OCI-LY3 (cell line): ENCODE data around the gene ITPKC.
"Not testable (repeated sequence)": the region's sequence is repeated elsewhere in the genome, so short reads cannot be mapped to it uniquely, and the experiment has no call there.

Source experiments
- H2AFZ ChIP-seq: fragments of 200-600, 300-600 bp; shearing (Covaris generic); 2 replicates; pipeline ENCODE4 v1.6.0; 2014; ENCODE audit warnings: antibody characterized with exemption, low read depth, low read length
- H3K27ac ChIP-seq: fragments of 200-600, 300-600 bp; sonication (generic); 2 replicates; pipeline ENCODE4 v1.5.1; 2014; ENCODE audit warnings: mild to moderate bottlenecking, low read length, moderate library complexity, mixed read lengths
- H3K27me3 ChIP-seq: fragments of 200-600, 300-600 bp; sonication (generic); 2 replicates; pipeline ENCODE4 v1.6.1; 2014; ENCODE audit warnings: low read depth, low read length, mixed read lengths
- H3K36me3 ChIP-seq: fragments of 200-600, 300-600 bp; sonication (generic); replicated peaks from 2 replicates; pipeline ENCODE3; 2014; ENCODE audit warnings: low read depth, low read length, mixed read lengths
- H3K4me1 ChIP-seq: fragments of 300-600, 200-600 bp; sonication (generic); 2 replicates; pipeline ENCODE4 v1.6.1; 2014; ENCODE audit warnings: low read length, mixed read lengths
- H3K4me2 ChIP-seq: fragments of 200-600, 300-600 bp; sonication (generic); 2 replicates; pipeline ENCODE4 v1.6.1; 2014; ENCODE audit warnings: low read length, mixed read lengths
- H3K4me3 ChIP-seq: fragments of 300-600, 200-600 bp; sonication (generic); 2 replicates; pipeline ENCODE4 v1.5.1; 2014; ENCODE audit warnings: antibody characterized with exemption, mild to moderate bottlenecking, low read length, moderate library complexity
- H3K79me2 ChIP-seq: fragments of 300-600, 200-600 bp; shearing (Covaris generic); 2 replicates; pipeline ENCODE4 v1.6.1; 2014; ENCODE audit warnings: mild to moderate bottlenecking, low read length, mixed read lengths
- H3K9ac ChIP-seq: fragments of 300-600, 200-600 bp; shearing (Covaris generic); 2 replicates; pipeline ENCODE4 v1.6.0; 2014; ENCODE audit warnings: mild to moderate bottlenecking, low read length, moderate library complexity
- H3K9me3 ChIP-seq: fragments of 200-600, 300-600 bp; shearing (Covaris generic); 2 replicates; pipeline ENCODE4 v1.6.1; 2014; ENCODE audit warnings: low read length, mixed read lengths; ENCODE audit not compliant: insufficient read depth
- H4K20me1 ChIP-seq: fragments of 200-600, 300-600 bp; sonication (generic); 2 replicates; pipeline ENCODE4 v1.6.1; 2016; ENCODE audit warnings: low read length, mixed read lengths; ENCODE audit not compliant: insufficient read depth
- EZH2phosphoT487 ChIP-seq: fragments of 200-600 bp; shearing (Covaris generic); IDR thresholded peaks from 2 replicates; pipeline ENCODE4 v1.6.1; 2018; ENCODE audit warnings: antibody characterized with exemption, mixed run types, low read depth
- TF ChIP-seq, protein P1 (sequence below): fragments of 200-600, 300-600 bp; sonication (generic); IDR thresholded peaks from 2 replicates; pipeline ENCODE4 v1.5.1; 2014; ENCODE audit warnings: antibody characterized with exemption, low read length, low read depth

Gene ITPKC

DNA sequence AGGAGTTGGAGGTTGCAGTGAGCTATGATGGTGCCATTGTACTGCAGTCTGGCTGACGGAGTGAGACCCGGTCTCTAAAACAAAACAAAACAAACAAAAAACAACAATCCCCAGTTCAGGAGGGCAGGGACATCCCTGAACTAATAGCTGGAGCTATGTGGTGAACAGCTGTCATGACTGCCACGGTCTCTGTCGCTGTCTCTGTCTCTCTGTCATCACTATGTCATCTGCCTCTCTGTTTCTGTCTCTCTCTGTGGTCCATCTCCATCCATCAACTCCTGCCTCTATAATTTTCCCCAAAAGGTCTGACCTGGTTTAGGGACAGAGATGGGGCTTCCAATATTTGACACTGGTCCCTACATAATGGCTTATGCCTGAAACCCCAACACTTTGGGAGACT lies 7.4 kb downstream of the ITPKC start:
- Histone ChIP-seq H3K27ac (no peak overlapping the region), H4K20me1 (no peaks in the 10 kb centered on the region), H3K4me3 (no peak overlapping the region), H3K27me3 (no peaks in the 10 kb centered on the region), H3K9ac (no peak overlapping the region), H3K4me1 (peaks cover 5% of the 10 kb centered on the region), H3K9me3 (no peaks in the 10 kb centered on the region), H3K79me2 (peaks cover 25% of the 10 kb centered on the region), H3K36me3 (peaks cover 37% of the 10 kb centered on the region), H3K4me2 (no peak overlapping the region), H2AFZ (no peak overlapping the region)
- no peak for TF ChIP-seq EZH2phosphoT487
- TF ChIP-seq, protein P1, sequence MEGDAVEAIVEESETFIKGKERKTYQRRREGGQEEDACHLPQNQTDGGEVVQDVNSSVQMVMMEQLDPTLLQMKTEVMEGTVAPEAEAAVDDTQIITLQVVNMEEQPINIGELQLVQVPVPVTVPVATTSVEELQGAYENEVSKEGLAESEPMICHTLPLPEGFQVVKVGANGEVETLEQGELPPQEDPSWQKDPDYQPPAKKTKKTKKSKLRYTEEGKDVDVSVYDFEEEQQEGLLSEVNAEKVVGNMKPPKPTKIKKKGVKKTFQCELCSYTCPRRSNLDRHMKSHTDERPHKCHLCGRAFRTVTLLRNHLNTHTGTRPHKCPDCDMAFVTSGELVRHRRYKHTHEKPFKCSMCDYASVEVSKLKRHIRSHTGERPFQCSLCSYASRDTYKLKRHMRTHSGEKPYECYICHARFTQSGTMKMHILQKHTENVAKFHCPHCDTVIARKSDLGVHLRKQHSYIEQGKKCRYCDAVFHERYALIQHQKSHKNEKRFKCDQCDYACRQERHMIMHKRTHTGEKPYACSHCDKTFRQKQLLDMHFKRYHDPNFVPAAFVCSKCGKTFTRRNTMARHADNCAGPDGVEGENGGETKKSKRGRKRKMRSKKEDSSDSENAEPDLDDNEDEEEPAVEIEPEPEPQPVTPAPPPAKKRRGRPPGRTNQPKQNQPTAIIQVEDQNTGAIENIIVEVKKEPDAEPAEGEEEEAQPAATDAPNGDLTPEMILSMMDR = no peak

DNA sequence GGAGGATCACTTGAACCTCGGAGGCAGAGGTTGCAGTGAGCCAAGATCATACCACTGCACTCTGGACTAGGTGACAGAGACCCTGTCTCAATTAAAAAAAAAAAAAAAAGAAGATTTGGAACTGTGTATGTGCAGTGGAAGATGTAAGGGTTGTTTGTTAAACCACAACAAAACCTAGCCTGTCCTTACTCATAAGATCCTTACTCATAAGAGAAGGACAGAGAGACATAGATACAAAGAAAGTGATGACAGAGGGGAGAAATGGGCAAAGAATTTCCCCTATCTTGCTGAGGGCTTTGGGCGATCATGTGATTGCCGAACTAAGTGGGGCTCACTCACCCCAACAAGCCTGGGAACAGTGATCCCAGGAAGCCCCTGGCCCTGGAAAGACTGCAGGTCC lies 7.9 kb downstream of the ITPKC start:
- no peak overlapping the region for H3K4me3 ChIP-seq
- no peaks in the 10 kb centered on the region for H3K9me3 ChIP-seq
- TF ChIP-seq, protein P1 = no peak
- TF ChIP-seq EZH2phosphoT487 = no peak
- no peaks in the 10 kb centered on the region for H3K27me3 ChIP-seq
- no peak overlapping the region for H3K9ac ChIP-seq
- peaks cover 19% of the 10 kb centered on the region for H3K79me2 ChIP-seq
- H3K4me2 ChIP-seq = no peak overlapping the region
- H2AFZ ChIP-seq = no peak overlapping the region
- H4K20me1 ChIP-seq = no peaks in the 10 kb centered on the region
- H3K27ac ChIP-seq = no peak overlapping the region
- no peaks in the 10 kb centered on the region for H3K4me1 ChIP-seq
- H3K36me3 ChIP-seq = peaks cover 35% of the 10 kb centered on the region

DNA sequence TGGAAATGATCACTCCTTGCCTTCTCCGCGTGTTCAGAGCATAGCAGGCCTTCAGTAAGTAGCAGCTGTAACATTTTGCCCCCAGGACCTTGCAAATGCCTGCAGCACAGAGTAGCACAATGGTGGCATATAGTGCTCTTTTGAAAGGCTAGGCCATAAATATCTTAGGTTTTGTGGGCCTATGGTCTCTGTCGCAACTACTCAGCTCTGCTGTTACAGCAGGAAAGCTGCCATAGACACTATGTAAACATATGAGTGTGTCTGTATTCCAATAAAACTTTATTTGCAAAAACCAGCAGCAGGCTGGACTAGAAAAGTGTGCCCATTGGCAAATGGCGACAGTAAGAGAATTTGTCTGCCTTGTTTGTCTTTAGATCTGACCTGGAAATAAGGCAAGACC lies 9.4 kb downstream of the ITPKC start:
- peaks cover 34% of the 10 kb centered on the region for H3K36me3 ChIP-seq
- no peaks in the 10 kb centered on the region for H3K9me3 ChIP-seq
- no peak overlapping the region for H3K9ac ChIP-seq
- no peak overlapping the region for H2AFZ ChIP-seq
- no peaks in the 10 kb centered on the region for H4K20me1 ChIP-seq
- H3K4me2 ChIP-seq = no peak overlapping the region
- no peak overlapping the region for H3K27ac ChIP-seq
- peaks cover 8% of the 10 kb centered on the region; the same call in 1 of the 2 replicates for H3K79me2 ChIP-seq
- no peak overlapping the region for H3K4me3 ChIP-seq
- H3K4me1 ChIP-seq = no peaks in the 10 kb centered on the region
- TF ChIP-seq, protein P1 = no peak
- no peak for TF ChIP-seq EZH2phosphoT487
- H3K27me3 ChIP-seq = no peaks in the 10 kb centered on the region

DNA sequence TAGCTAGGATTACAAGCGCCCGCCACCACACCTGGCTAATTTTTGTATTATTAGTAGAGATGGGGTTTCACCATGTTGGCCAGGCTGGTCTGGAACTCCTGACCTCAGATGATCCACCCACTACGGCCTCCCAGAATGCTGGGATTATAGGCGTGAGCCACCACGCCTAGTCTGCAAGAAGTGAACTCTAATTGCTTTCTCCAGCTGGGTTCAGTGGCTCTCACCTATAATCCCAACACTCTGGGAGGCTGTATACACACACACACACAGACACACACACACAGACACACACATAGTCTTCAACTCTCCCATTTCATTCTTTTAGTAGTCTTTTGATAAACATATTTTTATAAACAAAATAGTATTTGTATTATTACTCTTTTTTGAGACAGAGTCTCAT lies 13.2 kb downstream of the ITPKC start:
- not testable (repeated sequence) for H3K4me3 ChIP-seq, H3K27me3 ChIP-seq, H3K79me2 ChIP-seq, H3K9me3 ChIP-seq, H3K9ac ChIP-seq, H2AFZ ChIP-seq, H4K20me1 ChIP-seq, H3K27ac ChIP-seq, H3K4me1 ChIP-seq, H3K4me2 ChIP-seq
- peaks cover 37% of the 10 kb centered on the region for H3K36me3 ChIP-seq

DNA sequence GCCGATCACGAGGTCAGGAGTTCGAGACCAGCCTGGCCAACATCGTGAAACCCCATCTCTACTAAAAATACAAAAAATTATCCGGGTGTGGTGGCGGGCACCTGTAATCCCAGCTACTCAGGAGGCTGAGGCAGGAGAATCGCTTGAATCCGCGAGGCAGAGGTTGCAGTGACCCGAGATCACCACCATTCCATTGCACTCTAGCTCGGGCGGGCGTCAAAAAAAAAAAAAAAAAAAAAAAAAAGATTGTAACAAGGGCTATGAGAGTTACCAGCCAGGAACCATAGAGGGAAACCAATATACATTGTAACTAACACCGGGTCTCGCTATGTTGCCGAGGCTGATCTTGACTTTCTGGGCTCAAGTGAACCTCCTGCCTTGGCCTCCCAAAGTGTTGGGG lies 15.4 kb downstream of the ITPKC start:
- H3K36me3 ChIP-seq = peaks cover 43% of the 10 kb centered on the region
- not testable (repeated sequence) for H3K4me3 ChIP-seq, H4K20me1 ChIP-seq, H3K27me3 ChIP-seq, H3K4me2 ChIP-seq, H3K27ac ChIP-seq, H3K9me3 ChIP-seq, H3K9ac ChIP-seq, H3K4me1 ChIP-seq, H3K79me2 ChIP-seq, H2AFZ ChIP-seq
